ENCODE results near the gene ATXN7L1.

GRCh38 chr7:105707967-105708762 is 168.2 kb downstream of the ATXN7L1 start:
- TF ChIP-seq CTCF (IDR thresholded peaks at IDR 0.05) (no peak), POLR2AphosphoS5 (IDR thresholded peaks at IDR 0.05) (no peak), POLR2A (IDR thresholded peaks at IDR 0.05) (no peak), EP300 (IDR thresholded peaks at IDR 0.05) (no peak)

Data from gastroesophageal sphincter (tissue), 3 donors.